ENCODE measurements around the gene HMGN4.
"Not testable (repeated sequence)": the region's sequence is repeated elsewhere in the genome, so short reads cannot be mapped to it uniquely, and the experiment has no call there.

HMGN4 gene

GRCh38 chr6:26524314-26524713, 13.9 kb upstream of the HMGN4 start:
- not testable (repeated sequence) for DNase-seq

GRCh38 chr6:26524722-26525370, 13.3 kb upstream of the HMGN4 start:
- no peak for DNase-seq

- DNase-seq = no peak
Measured at GRCh38 chr6:26525838-26526237, 12.3 kb upstream of the HMGN4 start.

- no peak for DNase-seq
Measured at GRCh38 chr6:26526928-26527327, 11.2 kb upstream of the HMGN4 start.

- no peak for DNase-seq
Measured at GRCh38 chr6:26530203-26530602, 8.0 kb upstream of the HMGN4 start.

- no peak for DNase-seq
Measured at GRCh38 chr6:26531897-26532296, 6.3 kb upstream of the HMGN4 start.

- DNase-seq = peak; percentile 96
Measured at GRCh38 chr6:26532699-26533531, 5.3 kb upstream of the HMGN4 start.

GRCh38 chr6:26533532-26533931, 4.6 kb upstream of the HMGN4 start:
- DNase-seq = no peak

GRCh38 chr6:26534681-26535465, 3.3 kb upstream of the HMGN4 start:
- DNase-seq = no peak

GRCh38 chr6:26536571-26537159, 1.5 kb upstream of the HMGN4 start:
- peak; percentile 75 for DNase-seq

GRCh38 chr6:26537160-26537845, 863 bp upstream of the HMGN4 start:
- peak; percentile 97 for DNase-seq

GRCh38 chr6:26538572-26538902, 371 bp downstream of the HMGN4 start:
- peak; percentile 32 for DNase-seq

GRCh38 chr6:26539071-26539615, 977 bp downstream of the HMGN4 start:
- no peak for DNase-seq

GRCh38 chr6:26541579-26541978, 3.4 kb downstream of the HMGN4 start:
- DNase-seq = no peak

GRCh38 chr6:26543953-26544352, 5.8 kb downstream of the HMGN4 start:
- DNase-seq = no peak

GRCh38 chr6:26544473-26544872, 6.3 kb downstream of the HMGN4 start:
- no peak for DNase-seq

GRCh38 chr6:26545627-26546026, 7.5 kb downstream of the HMGN4 start:
- DNase-seq = no peak

- DNase-seq = not testable (repeated sequence)
Measured at GRCh38 chr6:26547363-26547762, 9.2 kb downstream of the HMGN4 start.

- peak; percentile 74 for DNase-seq
Measured at GRCh38 chr6:26550250-26550993, 12.3 kb downstream of the HMGN4 start.

GRCh38 chr6:26552205-26552604, 14.0 kb downstream of the HMGN4 start:
- DNase-seq = no peak

- DNase-seq = no peak
Measured at GRCh38 chr6:26552640-26553188, 14.5 kb downstream of the HMGN4 start.

Measured in hematopoietic multipotent progenitor cell treated with erythropoietin and hydrocortisone succinate and interleukin-3 and kit ligand, for 8 days (in vitro differentiated cells).